Measurements from ENCODE around the gene ANXA2.
"Not testable (repeated sequence)": the region's sequence is repeated elsewhere in the genome, so short reads cannot be mapped to it uniquely, and the experiment has no call there.

ANXA2 gene

GRCh38 chr15:60362321-60363086 lies 35.3 kb downstream of the ANXA2 start:
- H3K27me3 Mint-ChIP-seq, result no peaks in the 10 kb centered on the region
- no peaks in the 10 kb centered on the region for H3K9me3 Mint-ChIP-seq
- ATAC-seq (ENCODE audit: low read depth) (no peak), DNase-seq (ENCODE audit: low spot score in 2 of 2) (no peak)
- H3K4me3 Mint-ChIP-seq, result no peak overlapping the region
- no peaks in the 10 kb centered on the region for H3K4me1 Mint-ChIP-seq
- peak overlapping the region; percentile 38 for H3K27ac Mint-ChIP-seq
- H3K36me3 Mint-ChIP-seq, result peaks cover 12% of the 10 kb centered on the region

GRCh38 chr15:60359738-60360137 lies 38.0 kb downstream of the ANXA2 start:
- ATAC-seq (ENCODE audit: low read depth) (peak; percentile 64), DNase-seq (ENCODE audit: low spot score in 2 of 2) (peak; percentile 22 to 40)
- H3K27ac Mint-ChIP-seq, H3K4me1 Mint-ChIP-seq, H3K9me3 Mint-ChIP-seq, H3K27me3 Mint-ChIP-seq, H3K4me3 Mint-ChIP-seq: not testable (repeated sequence)
- peaks cover 25% of the 10 kb centered on the region for H3K36me3 Mint-ChIP-seq

- Mint-ChIP-seq H3K4me1 (no peaks in the 10 kb centered on the region), H3K36me3 (peaks cover 27% of the 10 kb centered on the region), H3K9me3 (no peaks in the 10 kb centered on the region), H3K27ac (no peak overlapping the region), H3K27me3 (no peaks in the 10 kb centered on the region), H3K4me3 (no peak overlapping the region)
- DNase-seq (ENCODE audit: low spot score in 2 of 2), result no peak
- no peak for ATAC-seq (ENCODE audit: low read depth)
Measured at GRCh38 chr15:60358935-60359682, 38.7 kb downstream of the ANXA2 start.

GRCh38 chr15:60356832-60357231 lies 41.0 kb downstream of the ANXA2 start:
- ATAC-seq (ENCODE audit: low read depth) (no peak), DNase-seq (ENCODE audit: low spot score in 2 of 2) (no peak)
- Mint-ChIP-seq H3K27me3 (no peaks in the 10 kb centered on the region), H3K4me1 (no peaks in the 10 kb centered on the region), H3K36me3 (peaks cover 26% of the 10 kb centered on the region), H3K4me3 (no peak overlapping the region), H3K9me3 (no peaks in the 10 kb centered on the region), H3K27ac (no peak overlapping the region)

- H3K27me3 Mint-ChIP-seq, result no peaks in the 10 kb centered on the region
- peaks cover 30% of the 10 kb centered on the region for H3K36me3 Mint-ChIP-seq
- no peaks in the 10 kb centered on the region for H3K9me3 Mint-ChIP-seq
- H3K4me1 Mint-ChIP-seq, result no peaks in the 10 kb centered on the region
- no peak overlapping the region for H3K27ac Mint-ChIP-seq
- DNase-seq (ENCODE audit: low spot score in 2 of 2) (no peak), ATAC-seq (ENCODE audit: low read depth) (no peak)
- H3K4me3 Mint-ChIP-seq, result no peak overlapping the region
Measured at GRCh38 chr15:60355148-60355857, 42.5 kb downstream of the ANXA2 start.

GRCh38 chr15:60353245-60353920 lies 44.4 kb downstream of the ANXA2 start:
- H3K27ac Mint-ChIP-seq, result no peak overlapping the region
- DNase-seq (ENCODE audit: low spot score in 2 of 2) (no peak), ATAC-seq (ENCODE audit: low read depth) (no peak)
- H3K4me3 Mint-ChIP-seq, result no peak overlapping the region
- peaks cover 40% of the 10 kb centered on the region for H3K36me3 Mint-ChIP-seq
- H3K27me3 Mint-ChIP-seq, result no peaks in the 10 kb centered on the region
- no peaks in the 10 kb centered on the region for H3K9me3 Mint-ChIP-seq
- peaks cover 3% of the 10 kb centered on the region for H3K4me1 Mint-ChIP-seq

- DNase-seq (ENCODE audit: low spot score in 2 of 2) (no peak), ATAC-seq (ENCODE audit: low read depth) (no peak)
- Mint-ChIP-seq H3K27me3 (no peaks in the 10 kb centered on the region), H3K4me1 (peaks cover 3% of the 10 kb centered on the region), H3K9me3 (no peaks in the 10 kb centered on the region), H3K4me3 (no peak overlapping the region), H3K27ac (no peak overlapping the region), H3K36me3 (peaks cover 47% of the 10 kb centered on the region)
Measured at GRCh38 chr15:60352525-60352924, 45.3 kb downstream of the ANXA2 start.

- Mint-ChIP-seq H3K27ac (no peak overlapping the region), H3K4me3 (no peak overlapping the region), H3K27me3 (no peaks in the 10 kb centered on the region), H3K36me3 (peaks cover 52% of the 10 kb centered on the region), H3K4me1 (peaks cover 3% of the 10 kb centered on the region), H3K9me3 (no peaks in the 10 kb centered on the region)
- no peak for DNase-seq (ENCODE audit: low spot score in 2 of 2)
- no peak for ATAC-seq (ENCODE audit: low read depth)
Measured at GRCh38 chr15:60351066-60351465, 46.7 kb downstream of the ANXA2 start.

GRCh38 chr15:60350108-60350507 lies 47.7 kb downstream of the ANXA2 start:
- no peaks in the 10 kb centered on the region for H3K9me3 Mint-ChIP-seq
- ATAC-seq (ENCODE audit: low read depth) (no peak), DNase-seq (ENCODE audit: low spot score in 2 of 2) (no peak)
- H3K36me3 Mint-ChIP-seq, result peaks cover 50% of the 10 kb centered on the region
- no peaks in the 10 kb centered on the region for H3K27me3 Mint-ChIP-seq
- no peak overlapping the region for H3K4me3 Mint-ChIP-seq
- peaks cover 3% of the 10 kb centered on the region for H3K4me1 Mint-ChIP-seq
- H3K27ac Mint-ChIP-seq, result no peak overlapping the region

GRCh38 chr15:60349589-60349988 lies 48.2 kb downstream of the ANXA2 start:
- Mint-ChIP-seq H3K36me3 (peaks cover 47% of the 10 kb centered on the region), H3K9me3 (no peaks in the 10 kb centered on the region), H3K4me3 (no peak overlapping the region), H3K4me1 (peaks cover 3% of the 10 kb centered on the region), H3K27ac (peak overlapping the region; percentile 85), H3K27me3 (no peaks in the 10 kb centered on the region)
- ATAC-seq (ENCODE audit: low read depth) (no peak), DNase-seq (ENCODE audit: low spot score in 2 of 2) (no peak)

GRCh38 chr15:60347480-60348049 lies 50.2 kb downstream of the ANXA2 start:
- ATAC-seq (ENCODE audit: low read depth) (no peak), DNase-seq (ENCODE audit: low spot score in 2 of 2) (no peak)
- H3K4me1 Mint-ChIP-seq, result peaks cover 3% of the 10 kb centered on the region
- no peak overlapping the region for H3K4me3 Mint-ChIP-seq
- no peaks in the 10 kb centered on the region for H3K27me3 Mint-ChIP-seq
- H3K9me3 Mint-ChIP-seq, result no peaks in the 10 kb centered on the region
- H3K36me3 Mint-ChIP-seq, result peaks cover 45% of the 10 kb centered on the region
- H3K27ac Mint-ChIP-seq, result no peak overlapping the region

GRCh38 chr15:60346653-60347052 lies 51.1 kb downstream of the ANXA2 start:
- Mint-ChIP-seq H3K36me3 (peaks cover 38% of the 10 kb centered on the region), H3K27me3 (no peaks in the 10 kb centered on the region), H3K4me3 (no peak overlapping the region), H3K27ac (no peak overlapping the region), H3K9me3 (no peaks in the 10 kb centered on the region), H3K4me1 (peaks cover 3% of the 10 kb centered on the region)
- ATAC-seq (ENCODE audit: low read depth) (no peak), DNase-seq (ENCODE audit: low spot score in 2 of 2) (no peak)

- no peak overlapping the region for H3K27ac Mint-ChIP-seq
Measured at GRCh38 chr15:60346077-60346476, 51.7 kb downstream of the ANXA2 start.

More at GRCh38 chr15:60346077-60346476, 51.7 kb downstream of the ANXA2 start:
- Mint-ChIP-seq H3K4me3 (no peak overlapping the region), H3K27me3 (no peaks in the 10 kb centered on the region), H3K36me3 (peaks cover 36% of the 10 kb centered on the region), H3K4me1 (peaks cover 3% of the 10 kb centered on the region), H3K9me3 (no peaks in the 10 kb centered on the region)
- ATAC-seq (ENCODE audit: low read depth) (no peak), DNase-seq (ENCODE audit: low spot score in 2 of 2) (no peak)

All from memory B cell (primary cell).